NCI-H748 treated with DMSO at 0.1 percent for 48 hours (cell line): ENCODE data around the gene DTD1.
A peak's percentile ranks its signal among the peaks of the same experiment; 100 is the strongest.

Experiments
- DNase-seq: peaks from one replicate; lab custom pipeline; 2025; lab: John Stamatoyannopoulos, UW

The DTD1 gene

GRCh38 chr20:18705910-18706309, 118.1 kb downstream of the DTD1 start:
- no peak for DNase-seq

DNA sequence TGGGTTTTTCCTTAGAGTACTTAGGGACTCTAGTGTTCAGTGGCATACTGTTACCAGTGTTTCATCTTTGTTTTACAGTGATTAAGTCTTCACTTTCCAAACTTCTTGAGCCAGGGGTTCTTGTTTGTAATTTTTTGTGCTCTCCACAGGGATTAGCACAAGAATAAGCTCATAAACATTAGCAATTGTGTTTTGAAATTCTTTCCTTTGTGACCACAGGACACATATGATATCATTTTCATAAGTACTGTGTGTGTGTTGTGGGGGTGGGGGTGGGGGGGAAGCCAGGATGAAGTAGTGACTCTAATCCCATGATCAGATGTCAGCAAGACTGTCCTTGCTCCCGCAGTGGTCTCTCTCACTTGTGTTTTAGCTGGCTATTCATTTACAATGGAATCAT, 124.3 kb downstream of the DTD1 start:
- no peak for DNase-seq

GRCh38 chr20:18712882-18713281, 125.0 kb downstream of the DTD1 start:
- DNase-seq, result no peak

DNA sequence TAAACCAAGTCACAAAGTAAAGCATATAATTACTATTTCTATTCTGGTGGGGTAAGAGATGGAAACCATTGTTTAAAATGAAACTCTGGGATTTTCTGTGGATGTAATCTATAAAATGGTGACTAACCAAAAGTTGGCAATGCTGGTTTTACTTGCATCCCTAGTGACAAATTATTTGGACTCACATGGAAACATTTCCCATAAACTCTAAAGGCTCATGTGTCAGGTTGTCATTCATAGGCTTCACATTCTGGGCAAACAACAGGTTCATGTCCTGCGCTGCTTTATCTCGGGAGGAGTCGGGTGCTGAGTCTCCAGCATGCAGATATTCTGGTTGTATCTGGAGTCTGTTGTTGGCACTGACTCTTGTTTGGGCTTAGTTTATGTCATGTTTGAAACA, 127.7 kb downstream of the DTD1 start:
- DNase-seq, result no peak

DNA sequence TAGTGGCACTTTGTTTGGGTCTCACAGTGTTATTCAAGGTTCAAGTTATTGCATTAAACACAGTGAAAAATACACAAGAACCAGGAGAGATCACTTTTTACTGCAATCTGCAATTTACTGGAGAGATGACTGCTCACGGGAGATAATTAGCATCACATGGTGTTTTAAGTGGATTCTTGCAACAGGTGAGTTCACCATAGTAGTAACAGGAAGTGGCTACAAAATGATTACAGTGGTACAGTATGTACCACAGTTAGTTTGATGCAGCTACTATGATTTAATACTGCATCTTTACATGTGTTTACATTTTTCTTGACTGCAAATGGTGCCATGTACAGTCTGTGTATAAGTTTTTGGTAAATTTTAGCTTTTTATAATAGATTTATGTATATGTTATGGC, 129.2 kb downstream of the DTD1 start:
- peak; percentile 33 for DNase-seq

DNA sequence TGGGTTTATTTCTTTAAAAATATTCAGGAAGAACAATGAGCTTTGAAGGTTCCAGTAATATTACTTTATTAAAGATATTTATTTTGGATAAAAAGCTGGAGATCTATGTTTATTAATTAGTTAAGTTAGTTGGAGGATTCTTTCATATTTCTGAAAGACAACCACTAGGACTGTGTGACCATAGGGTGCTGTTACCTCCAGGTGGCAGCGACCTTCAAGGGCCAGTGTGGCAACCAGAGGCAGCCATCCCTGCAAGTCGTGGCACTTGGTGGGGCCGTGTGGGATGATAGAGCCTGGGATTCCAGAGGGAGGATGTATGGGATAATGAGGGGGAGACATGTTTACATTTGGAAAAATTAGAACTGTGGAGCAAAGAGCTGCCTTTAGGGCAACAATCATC, 130.3 kb downstream of the DTD1 start:
- DNase-seq, result no peak

GRCh38 chr20:18719426-18719825, 131.6 kb downstream of the DTD1 start:
- no peak for DNase-seq

GRCh38 chr20:18721551-18722115, 133.8 kb downstream of the DTD1 start:
- no peak for DNase-seq

DNA sequence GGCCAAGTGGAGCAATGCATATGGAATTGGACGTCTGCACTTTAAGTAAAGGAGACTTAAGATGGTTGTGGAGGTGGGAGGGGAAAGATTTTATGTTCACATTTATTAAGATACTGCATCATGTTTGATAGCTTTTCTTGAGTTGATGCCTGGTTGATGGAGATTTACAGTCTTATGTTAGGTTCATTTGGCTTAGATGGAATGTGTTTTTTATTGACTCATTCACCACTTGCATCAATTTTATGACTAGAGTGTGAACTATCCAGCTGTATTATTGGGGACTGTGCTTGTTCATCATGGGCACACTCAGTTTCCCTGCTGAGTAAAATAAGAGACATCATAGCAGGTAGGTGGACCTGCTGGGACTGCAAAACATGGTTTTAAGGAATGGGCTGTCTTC, 134.5 kb downstream of the DTD1 start:
- no peak for DNase-seq

DNA sequence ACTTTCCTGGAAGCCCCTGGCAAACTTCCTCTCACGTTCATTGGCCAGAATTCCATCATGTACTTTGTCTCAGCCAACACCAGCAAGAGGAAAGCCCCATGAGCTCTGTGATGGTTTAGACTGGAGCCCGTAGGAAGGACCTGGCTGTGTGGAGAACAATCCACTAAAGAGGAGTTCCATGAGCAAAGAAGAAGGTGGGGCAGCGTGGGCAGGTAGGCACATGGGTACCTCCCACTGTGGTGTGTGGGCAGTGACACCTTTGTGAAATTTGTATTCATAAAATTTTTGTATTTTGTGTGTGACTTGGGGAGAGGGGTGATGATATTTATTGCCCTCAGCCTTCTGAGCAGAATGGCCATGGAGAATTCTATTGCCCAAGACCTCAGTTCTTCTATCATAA, 136.2 kb downstream of the DTD1 start:
- DNase-seq, result no peak

DNA sequence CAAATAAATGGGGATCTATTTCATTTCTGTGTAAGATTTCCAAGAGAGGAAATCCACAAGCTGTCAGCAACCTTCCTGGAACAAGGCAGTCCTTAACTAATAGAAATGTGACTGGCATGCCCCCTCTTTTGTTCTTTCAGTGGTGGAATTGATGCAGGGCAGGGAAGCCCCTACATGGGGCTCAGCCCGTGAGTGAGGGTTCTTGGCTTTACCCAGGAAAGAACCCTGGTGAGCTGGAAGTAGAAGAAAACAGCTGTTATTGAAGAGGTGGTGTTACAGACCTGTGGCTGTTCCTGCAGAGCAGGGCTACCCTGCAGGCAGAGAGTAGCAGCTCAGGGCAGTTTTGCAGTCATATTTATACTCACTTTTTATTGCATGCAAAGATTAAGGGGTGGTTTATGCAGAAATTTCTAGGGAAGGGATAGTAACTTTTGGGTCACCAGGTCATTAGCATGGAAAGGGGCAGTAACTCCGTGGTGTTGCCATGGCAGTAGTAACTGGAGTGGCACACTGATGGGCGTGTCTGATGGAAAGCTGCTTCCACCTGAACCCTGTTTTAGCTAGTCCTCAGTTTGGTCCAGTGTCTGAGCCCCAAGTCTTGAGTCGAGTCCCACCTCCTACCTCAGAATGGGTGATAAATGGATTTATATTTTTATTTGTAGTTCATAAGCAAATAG, 137.1 kb downstream of the DTD1 start:
- no peak for DNase-seq

DNA sequence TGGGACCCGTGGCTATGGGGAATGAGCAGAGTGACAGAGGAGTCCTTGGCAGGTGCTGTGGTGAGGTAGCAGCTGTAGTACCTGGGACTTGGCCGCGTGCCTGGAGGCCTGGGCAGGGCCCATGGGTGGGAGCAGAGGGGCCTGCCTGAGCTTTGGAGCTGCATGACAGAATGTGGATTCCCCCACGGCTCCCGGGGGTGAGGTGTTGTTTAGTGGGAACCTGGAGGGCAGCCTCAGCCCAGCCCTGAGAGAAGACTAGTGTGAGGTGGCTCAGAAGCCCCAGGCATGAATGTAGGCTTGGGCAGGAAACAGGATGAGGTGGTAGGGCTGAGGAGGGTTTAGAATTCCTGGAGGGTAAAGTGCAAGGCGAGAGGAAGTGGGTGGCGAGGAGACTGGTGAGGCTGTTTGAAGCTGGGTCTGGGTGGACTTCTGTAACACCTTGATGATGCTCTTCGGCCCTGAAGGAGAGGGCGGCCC, 139.2 kb downstream of the DTD1 start:
- DNase-seq, result no peak

GRCh38 chr20:18728165-18728869, 140.5 kb downstream of the DTD1 start:
- DNase-seq, result no peak

- no peak for DNase-seq
Observed at GRCh38 chr20:18728870-18729224, 141.0 kb downstream of the DTD1 start.

- no peak for DNase-seq
Observed at GRCh38 chr20:18729231-18729825, 141.5 kb downstream of the DTD1 start.

- no peak for DNase-seq
Observed at GRCh38 chr20:18731940-18732339, 144.1 kb downstream of the DTD1 start.

- no peak for DNase-seq
Observed at GRCh38 chr20:18734525-18735189, 146.8 kb downstream of the DTD1 start.

- no peak for DNase-seq
Observed at GRCh38 chr20:18737140-18737539, 149.3 kb downstream of the DTD1 start.

- DNase-seq, result no peak
Observed at GRCh38 chr20:18738055-18738454, 150.2 kb downstream of the DTD1 start.

DNA sequence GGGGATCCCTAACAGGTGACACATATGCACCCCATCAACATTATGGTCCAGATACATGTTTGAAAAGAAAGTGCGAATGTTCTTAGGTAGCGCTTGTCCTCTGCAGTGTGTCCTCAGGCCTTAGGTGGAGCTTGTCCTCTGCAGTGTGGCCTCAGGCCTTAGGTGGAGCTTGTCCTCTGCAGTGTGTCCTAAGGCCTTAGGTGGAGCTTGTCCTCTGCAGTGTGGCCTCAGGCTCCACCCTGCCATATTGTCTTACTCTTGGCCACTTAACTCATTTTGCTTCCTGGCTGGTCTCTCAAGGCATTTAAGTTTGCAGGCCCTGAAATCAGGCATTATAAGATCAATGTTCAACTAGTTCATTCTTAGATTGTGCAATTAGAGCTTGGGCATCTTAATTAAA, 151.0 kb downstream of the DTD1 start:
- DNase-seq, result no peak

DNA sequence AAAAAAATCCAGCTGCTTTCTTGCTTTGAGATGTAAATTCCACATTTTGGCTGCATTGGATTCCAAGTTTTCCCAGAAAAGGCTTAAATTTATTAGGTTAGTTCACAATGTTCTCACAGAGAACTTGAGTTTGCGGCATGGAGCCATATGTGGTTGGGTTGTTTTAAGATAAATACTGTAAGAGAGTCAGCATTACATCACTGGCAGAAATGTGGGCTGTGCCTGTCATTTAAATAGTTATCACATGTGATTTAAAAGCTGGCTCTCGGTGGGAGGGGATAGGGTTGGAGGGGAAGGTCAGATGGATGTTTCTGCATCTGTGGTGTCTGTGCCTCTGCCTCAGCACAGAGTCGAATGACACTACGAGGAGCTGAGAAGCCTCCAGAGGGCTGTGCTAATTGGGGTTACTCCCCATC, 151.9 kb downstream of the DTD1 start:
- no peak for DNase-seq

- no peak for DNase-seq
Observed at GRCh38 chr20:18740726-18741125, 152.9 kb downstream of the DTD1 start.

- DNase-seq, result no peak
Observed at GRCh38 chr20:18742841-18743240, 155.0 kb downstream of the DTD1 start.
